H9 (cell line): ENCODE results near the gene PELI2. TPM values are rescaled to one million over a fixed set of nuclear protein-coding genes. Genes with fewer than 3 reads are reported as not detected.

Experiments used
- DNase-seq: peaks from one replicate; pipeline ENCODE4 v3.0.0-alpha.2; 2017
- H2AFZ ChIP-seq: one replicate; pipeline ENCODE4 v1.6.1; 2013; ENCODE audit warnings: mild to moderate bottlenecking, low read length, control low read depth, moderate library complexity
- H2AK5ac ChIP-seq: 2 replicates; pipeline ENCODE4 v1.6.1; 2013; ENCODE audit warnings: low read length, control low read depth, mixed read lengths; ENCODE audit not compliant: insufficient read length
- H2BK120ac ChIP-seq: one replicate; pipeline ENCODE4 v1.6.1; 2013; ENCODE audit warnings: low read depth, mild to moderate bottlenecking, low read length, control low read depth, inconsistent platforms; ENCODE audit not compliant: poor library complexity, severe bottlenecking
- H2BK12ac ChIP-seq: 2 replicates; pipeline ENCODE4 v1.6.1; 2013; ENCODE audit warnings: low read length, control low read depth, mixed read lengths, low read depth; ENCODE audit not compliant: insufficient read length
- H2BK15ac ChIP-seq: 2 replicates; pipeline ENCODE4 v1.6.1; 2013; ENCODE audit warnings: low read depth, low read length, control low read depth
- H2BK20ac ChIP-seq: one replicate; pipeline ENCODE4 v1.6.1; 2013; ENCODE audit warnings: low read depth, mild to moderate bottlenecking, low read length, control low read depth, inconsistent platforms; ENCODE audit not compliant: poor library complexity, severe bottlenecking
- H2BK5ac ChIP-seq: 2 replicates; pipeline ENCODE4 v1.6.1; 2013; ENCODE audit warnings: low read length, control low read depth, mixed read lengths; ENCODE audit not compliant: insufficient read length
- H3K14ac ChIP-seq: 2 replicates; pipeline ENCODE4 v1.6.1; 2013; ENCODE audit warnings: low read length, control low read depth; ENCODE audit not compliant: insufficient read depth
- H3K18ac ChIP-seq: 2 replicates; pipeline ENCODE4 v1.6.1; 2013; ENCODE audit warnings: low read depth, mild to moderate bottlenecking, mixed read lengths, low read length, control low read depth; ENCODE audit not compliant: insufficient read length
- H3K23ac ChIP-seq: 2 replicates; pipeline ENCODE4 v1.6.1; 2013; ENCODE audit warnings: low read length, control low read depth, mixed read lengths, low read depth; ENCODE audit not compliant: insufficient read length
- H3K23me2 ChIP-seq: 2 replicates; pipeline ENCODE4 v1.6.1; 2013; ENCODE audit warnings: low read depth, mild to moderate bottlenecking, mixed read lengths, low read length, control low read depth; ENCODE audit not compliant: insufficient read length, poor library complexity, severe bottlenecking
- H3K27ac ChIP-seq: 2 replicates; pipeline ENCODE4 v1.5.1; 2013; ENCODE audit warnings: low read length, control low read depth, mixed read lengths, low read depth; ENCODE audit not compliant: insufficient read length
- H3K27me3 ChIP-seq: 2 replicates; pipeline ENCODE4 v1.6.1; 2013; ENCODE audit warnings: low read length, control low read depth, inconsistent platforms; ENCODE audit not compliant: insufficient read depth
- H3K4ac ChIP-seq: 2 replicates; pipeline ENCODE4 v1.6.1; 2013; ENCODE audit warnings: low read depth, mild to moderate bottlenecking, control low read depth, inconsistent platforms, low read length, moderate library complexity
- H3K4me1 ChIP-seq: 2 replicates; pipeline ENCODE4 v1.6.1; 2013; ENCODE audit warnings: low read length, control low read depth, inconsistent platforms; ENCODE audit not compliant: insufficient read depth
- H3K4me2 ChIP-seq: 2 replicates; pipeline ENCODE4 v1.6.1; 2013; ENCODE audit warnings: low read length, control low read depth, mixed read lengths; ENCODE audit not compliant: insufficient read length, insufficient read depth
- H3K56ac ChIP-seq: 2 replicates; pipeline ENCODE4 v1.6.1; 2013; ENCODE audit warnings: low read depth, mild to moderate bottlenecking, mixed read lengths, low read length, control low read depth; ENCODE audit not compliant: insufficient read length
- H3K79me1 ChIP-seq: 2 replicates; pipeline ENCODE4 v1.6.1; 2013; ENCODE audit warnings: low read depth, mild to moderate bottlenecking, moderate library complexity, low read length, control low read depth, inconsistent platforms; ENCODE audit not compliant: insufficient read depth, poor library complexity, severe bottlenecking
- H3K79me2 ChIP-seq: 2 replicates; pipeline ENCODE4 v1.6.1; 2013; ENCODE audit warnings: low read length, control low read depth, inconsistent platforms; ENCODE audit not compliant: insufficient read depth
- H3K9ac ChIP-seq: 2 replicates; pipeline ENCODE4 v1.6.1; 2013; ENCODE audit warnings: low read length, control low read depth, mixed read lengths; ENCODE audit not compliant: insufficient read length; ENCODE audit errors: extremely low read depth
- H3K9me3 ChIP-seq: one replicate; pipeline ENCODE4 v1.6.1; 2013; ENCODE audit warnings: low read depth, low read length, inconsistent platforms; ENCODE audit not compliant: control insufficient read depth
- H3T11ph ChIP-seq: one replicate; pipeline ENCODE4 v1.6.1; 2013; ENCODE audit warnings: mild to moderate bottlenecking, low read length, control low read depth, inconsistent platforms
- H4K20me1 ChIP-seq: one replicate; pipeline ENCODE4 v1.6.1; 2013; ENCODE audit not compliant: control insufficient read depth, insufficient read length, insufficient read depth
- H4K5ac ChIP-seq: 2 replicates; pipeline ENCODE4 v1.6.1; 2013; ENCODE audit warnings: low read depth, mild to moderate bottlenecking, mixed read lengths, low read length, control low read depth; ENCODE audit not compliant: insufficient read length
- H4K8ac ChIP-seq: replicated peaks from 2 replicates; pipeline ENCODE4 v1.6.1; 2013; ENCODE audit warnings: low read length, control low read depth, mixed read lengths, low read depth; ENCODE audit not compliant: insufficient read length
- H4K91ac ChIP-seq: 2 replicates; pipeline ENCODE4 v1.6.1; 2013; ENCODE audit warnings: low read depth, mild to moderate bottlenecking, moderate library complexity, mixed read lengths, low read length, control low read depth; ENCODE audit not compliant: insufficient read length
- H3K27ac Mint-ChIP-seq, 3 experiments: 2 replicates in 2 of 3; 3 replicates in 1 of 3; pipeline ENCODE4 v1.8.0; 2020 to 2021; ENCODE audit warnings: mixed read lengths in 3 of 3, mild to moderate bottlenecking in 1 of 3, moderate library complexity in 1 of 3
- H3K27me3 Mint-ChIP-seq: 2 replicates; pipeline ENCODE4 v1.8.0; 2021; ENCODE audit warnings: low read depth, mild to moderate bottlenecking, moderate library complexity, mixed read lengths
- H3K36me3 Mint-ChIP-seq, 3 experiments: 2 replicates in 2 of 3; 3 replicates in 1 of 3; pipeline ENCODE4 v1.8.0; 2020 to 2021; ENCODE audit warnings: low read depth in 3 of 3, mixed read lengths in 3 of 3; ENCODE audit not compliant: insufficient read depth in 1 of 3
- H3K4me1 Mint-ChIP-seq, 2 experiments: 2 replicates each; pipeline ENCODE4 v1.8.0; 2020; ENCODE audit warnings: mixed read lengths in 2 of 2
- H3K4me3 Mint-ChIP-seq, 2 experiments: 2 replicates in 1 of 2; 3 replicates in 1 of 2; pipeline ENCODE4 v1.8.0; 2020 to 2021; ENCODE audit warnings: mild to moderate bottlenecking in 2 of 2, mixed read lengths in 2 of 2, moderate library complexity in 1 of 2
- H3K9me3 Mint-ChIP-seq, 2 experiments: 2 replicates in 1 of 2; 3 replicates in 1 of 2; pipeline ENCODE4 v1.8.0; 2020; ENCODE audit warnings: mild to moderate bottlenecking in 2 of 2, mixed read lengths in 2 of 2, moderate library complexity in 1 of 2
- WGBS: extraction: QIAGEN DNeasy Blood & Tissue Kit; methylation state at CpG from one replicate; pipeline ENCODE4 v1.1.7; 2013; ENCODE audit warnings: missing lambda C conversion rate, low lambda C conversion rate, mixed read lengths; ENCODE audit not compliant: insufficient read length; ENCODE audit errors: extremely low coverage; 5-methylcytosine and 5-hydroxymethylcytosine counted together
- total RNA-seq: library from RNA; stranded (reverse); gene quantifications from 2 replicates; pipeline ENCODE4 v1.2.1, GENCODE V29; 2021
- TF ChIP-seq, protein P1 (sequence below): fragments of 200-600 bp; sonication (generic); conservative IDR thresholded peaks from 3 replicates; pipeline ENCODE4 v1.8.0; 2021; ENCODE audit warnings: antibody characterized with exemption, mild to moderate bottlenecking

Gene PELI2
- total RNA-seq, 1 experiment from 2014 or later, result 18.0 TPM

DNA sequence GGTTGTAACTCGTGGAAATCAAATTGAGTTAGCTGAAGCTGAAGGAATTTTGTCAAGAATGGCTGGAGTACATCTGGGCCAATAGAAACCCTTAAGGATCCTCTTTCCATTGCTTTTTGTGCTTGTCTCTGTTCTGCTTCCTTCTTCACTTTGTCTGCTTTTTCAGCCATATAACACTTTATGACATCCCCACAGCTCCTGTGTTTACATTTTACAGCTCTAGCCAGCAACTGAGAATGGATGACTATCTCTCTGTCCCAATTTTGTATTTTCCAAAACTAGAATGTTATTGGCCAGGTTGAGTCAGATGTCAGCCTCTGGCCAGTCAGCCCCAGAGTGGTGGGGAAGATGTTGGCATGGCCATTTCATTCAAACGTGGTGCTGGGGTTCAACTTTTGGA is 57.6 kb downstream of the PELI2 start:
- Histone ChIP-seq H3K18ac (no peak overlapping the region), H3K79me1 (no peaks in the 10 kb centered on the region), H3K9me3 (no peaks in the 10 kb centered on the region), H2BK15ac (no peak overlapping the region), H3K23ac (no peak overlapping the region), H2BK120ac (no peak overlapping the region), H3K23me2 (no peaks in the 10 kb centered on the region), H2AK5ac (no peak overlapping the region), H4K91ac (no peak overlapping the region), H3T11ph (no peak overlapping the region), H2BK12ac (no peak overlapping the region), H3K4ac (no peak overlapping the region), H3K79me2 (peaks cover 1% of the 10 kb centered on the region; the same call in 1 of the 2 replicates), H2AFZ (no peak overlapping the region), H3K27ac (no peak overlapping the region), H4K20me1 (no peaks in the 10 kb centered on the region), H3K4me1 (no peaks in the 10 kb centered on the region), H4K5ac (no peak overlapping the region), H3K4me2 (no peak overlapping the region), H3K14ac (no peak overlapping the region), H3K9ac (no peak overlapping the region), H3K56ac (no peak overlapping the region), H4K8ac (no peak overlapping the region), H2BK5ac (no peak overlapping the region), H2BK20ac (no peak overlapping the region), H3K27me3 (no peaks in the 10 kb centered on the region)
- Mint-ChIP-seq H3K4me1 (peaks cover 23 to 30% of the 10 kb centered on the region in 2 experiments), H3K27ac (peak overlapping the region in 2 of 3 experiments; percentile 44 to 93; a peak in 2 of 7 replicates), H3K9me3 (no peaks in the 10 kb centered on the region; a peak in 1 of 5 replicates), H3K27me3 (no peaks in the 10 kb centered on the region), H3K4me3 (no peak overlapping the region), H3K36me3 (peaks cover 0 to 15% (median 0%) of the 10 kb centered on the region in 3 experiments; a peak in 4 of 7 replicates)
- WGBS, result no CpG with 5 or more reads among the region's 2 CpGs
- no peak for DNase-seq
- TF ChIP-seq, protein P1, sequence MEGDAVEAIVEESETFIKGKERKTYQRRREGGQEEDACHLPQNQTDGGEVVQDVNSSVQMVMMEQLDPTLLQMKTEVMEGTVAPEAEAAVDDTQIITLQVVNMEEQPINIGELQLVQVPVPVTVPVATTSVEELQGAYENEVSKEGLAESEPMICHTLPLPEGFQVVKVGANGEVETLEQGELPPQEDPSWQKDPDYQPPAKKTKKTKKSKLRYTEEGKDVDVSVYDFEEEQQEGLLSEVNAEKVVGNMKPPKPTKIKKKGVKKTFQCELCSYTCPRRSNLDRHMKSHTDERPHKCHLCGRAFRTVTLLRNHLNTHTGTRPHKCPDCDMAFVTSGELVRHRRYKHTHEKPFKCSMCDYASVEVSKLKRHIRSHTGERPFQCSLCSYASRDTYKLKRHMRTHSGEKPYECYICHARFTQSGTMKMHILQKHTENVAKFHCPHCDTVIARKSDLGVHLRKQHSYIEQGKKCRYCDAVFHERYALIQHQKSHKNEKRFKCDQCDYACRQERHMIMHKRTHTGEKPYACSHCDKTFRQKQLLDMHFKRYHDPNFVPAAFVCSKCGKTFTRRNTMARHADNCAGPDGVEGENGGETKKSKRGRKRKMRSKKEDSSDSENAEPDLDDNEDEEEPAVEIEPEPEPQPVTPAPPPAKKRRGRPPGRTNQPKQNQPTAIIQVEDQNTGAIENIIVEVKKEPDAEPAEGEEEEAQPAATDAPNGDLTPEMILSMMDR, result no peak
